ENCODE results near the gene RCE1.

- TF ChIP-seq CTCF (IDR thresholded peaks at IDR 0.05; ENCODE audit: poor library complexity), result no peak
- TF ChIP-seq EZH2 (IDR thresholded peaks at IDR 0.05; ENCODE audit: borderline replicate concordance), result no peak
- TF ChIP-seq EZH2phosphoT487 (IDR thresholded peaks at IDR 0.05; ENCODE audit: low read depth, severe bottlenecking, unreplicated experiment), result no peak
These were observed 11.0 kb downstream of the RCE1 start for GRCh38 chr11:66854231-66854661.
